Measurements from ENCODE around the gene CHAMP1. TPM values are rescaled to one million over a fixed set of nuclear protein-coding genes. Genes with fewer than 3 reads are reported as not detected.
"Not testable (repeated sequence)": the region's sequence is repeated elsewhere in the genome, so short reads cannot be mapped to it uniquely, and the experiment has no call there.

Gene CHAMP1
- total and polyA plus RNA-seq, 2 of the 13 experiments (the other 11 are each of a cell fraction or from before 2014, with no cell fraction given): 8.4 to 9.7 TPM

DNA sequence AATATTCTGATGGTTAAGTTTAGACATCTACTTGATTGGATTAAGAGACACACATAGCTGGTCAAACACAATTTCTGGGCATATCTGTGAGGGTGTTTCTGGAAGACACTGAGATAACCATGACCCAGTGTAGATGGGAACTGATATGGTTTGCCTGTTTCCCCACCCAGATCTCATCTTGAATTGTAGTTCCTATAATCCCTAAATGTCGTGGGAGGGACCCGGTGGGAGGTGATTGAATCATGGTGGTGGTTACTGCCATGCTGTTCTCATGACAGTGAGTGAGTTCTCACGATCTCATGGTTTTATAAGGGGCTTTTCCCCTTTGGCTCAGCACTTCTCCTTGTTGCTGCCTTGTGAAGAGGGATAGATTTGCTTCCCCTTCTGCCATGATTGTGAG lies 33.0 kb downstream of the CHAMP1 start:
- CTCF ChIA-PET (ENCODE audit: low intra/inter-chr PET ratio, low total read pairs); POLR2A ChIA-PET; H3K9me3 ChIP-seq (ENCODE audit: low read length); intact Hi-C loops (cut with micrococcal nuclease; ENCODE audit: unreplicated experiment); H3K4me3 ChIP-seq (replicated peaks in 1 of 3; ENCODE audit: insufficient read depth in 1 of 3, low read depth in 2 of 3, low read length in 3 of 3); H3K4me2 ChIP-seq (ENCODE audit: low read depth, low read length); DNase-seq (ENCODE audit: low spot score); H3K9ac ChIP-seq (ENCODE audit: insufficient read depth, low read depth, low read length); H3K27ac ChIP-seq (ENCODE audit: extremely low read length, insufficient read depth, low read length); H3K4me1 ChIP-seq (ENCODE audit: insufficient read depth, low read length); BruUV-seq (replicated peaks); H4K20me1 ChIP-seq (ENCODE audit: insufficient read depth, low read length); H3K36me3 ChIP-seq (replicated peaks in 1 of 2; ENCODE audit: control insufficient read depth in 1 of 2, insufficient read depth in 2 of 2, low read length in 2 of 2); H3K79me2 ChIP-seq (ENCODE audit: insufficient read depth, low read length); H3K27me3 ChIP-seq (ENCODE audit: control insufficient read depth in 1 of 2, insufficient read depth in 2 of 2, low read length in 2 of 2); FAIRE-seq; in situ Hi-C loops (cut with HindIII; ENCODE audit: extremely low pct_ligation_motif_present, low pct_unique_long_range_greater_than_20kb); H2AFZ ChIP-seq (ENCODE audit: low read length); ATAC-seq: not testable (repeated sequence)
- 0% methylated on average over 1 of the region's 3 CpGs for WGBS (ENCODE audit: low lambda C conversion rate)

DNA sequence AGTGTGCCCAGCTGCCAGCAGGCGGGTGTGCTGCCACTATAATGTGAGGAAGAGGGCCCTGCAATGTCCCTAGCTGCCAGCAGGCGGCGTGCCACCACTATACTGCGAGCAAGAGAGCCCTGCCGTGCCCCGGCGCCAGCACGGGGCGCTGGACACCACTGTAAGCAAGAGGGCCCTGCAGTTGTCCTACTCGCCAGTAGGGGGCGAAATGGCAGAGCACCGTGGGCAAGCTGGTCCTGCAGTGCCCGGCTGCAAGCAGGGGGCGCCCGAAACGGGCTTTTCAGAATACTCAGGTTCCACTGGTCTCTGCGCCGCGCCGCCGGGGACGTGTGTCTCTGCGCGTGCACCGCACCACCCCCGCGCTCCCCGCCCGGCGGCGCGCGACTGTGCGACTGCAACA lies 38.5 kb downstream of the CHAMP1 start:
- intact Hi-C loops (cut with micrococcal nuclease; ENCODE audit: unreplicated experiment); H2AFZ ChIP-seq (ENCODE audit: low read length); H3K9me3 ChIP-seq (ENCODE audit: low read length); FAIRE-seq; H3K9ac ChIP-seq (ENCODE audit: insufficient read depth, low read depth, low read length); in situ Hi-C loops (cut with HindIII; ENCODE audit: extremely low pct_ligation_motif_present, low pct_unique_long_range_greater_than_20kb); H3K79me2 ChIP-seq (ENCODE audit: insufficient read depth, low read length); H3K4me1 ChIP-seq (ENCODE audit: insufficient read depth, low read length); H3K4me2 ChIP-seq (ENCODE audit: low read depth, low read length); ATAC-seq; H3K4me3 ChIP-seq (replicated peaks in 1 of 3; ENCODE audit: insufficient read depth in 1 of 3, low read depth in 2 of 3, low read length in 3 of 3); BruUV-seq (replicated peaks); H4K20me1 ChIP-seq (ENCODE audit: insufficient read depth, low read length); POLR2A ChIA-PET; H3K27me3 ChIP-seq (ENCODE audit: control insufficient read depth in 1 of 2, insufficient read depth in 2 of 2, low read length in 2 of 2); H3K36me3 ChIP-seq (replicated peaks in 1 of 2; ENCODE audit: control insufficient read depth in 1 of 2, insufficient read depth in 2 of 2, low read length in 2 of 2); H3K27ac ChIP-seq (ENCODE audit: extremely low read length, insufficient read depth, low read length): not testable (repeated sequence)
- 98% methylated on average over 18 of the region's 34 CpGs for WGBS (ENCODE audit: low lambda C conversion rate)
- CTCF ChIA-PET (ENCODE audit: low intra/inter-chr PET ratio, low total read pairs): interaction anchor here (1.0 kb wide), 1 partner anchor 402 kb away, joined by 4 read pairs; no protein-coding TSS in a partner anchor
- peak; percentile 67 for DNase-seq (ENCODE audit: low spot score)
- TF ChIP-seq, protein P1, sequence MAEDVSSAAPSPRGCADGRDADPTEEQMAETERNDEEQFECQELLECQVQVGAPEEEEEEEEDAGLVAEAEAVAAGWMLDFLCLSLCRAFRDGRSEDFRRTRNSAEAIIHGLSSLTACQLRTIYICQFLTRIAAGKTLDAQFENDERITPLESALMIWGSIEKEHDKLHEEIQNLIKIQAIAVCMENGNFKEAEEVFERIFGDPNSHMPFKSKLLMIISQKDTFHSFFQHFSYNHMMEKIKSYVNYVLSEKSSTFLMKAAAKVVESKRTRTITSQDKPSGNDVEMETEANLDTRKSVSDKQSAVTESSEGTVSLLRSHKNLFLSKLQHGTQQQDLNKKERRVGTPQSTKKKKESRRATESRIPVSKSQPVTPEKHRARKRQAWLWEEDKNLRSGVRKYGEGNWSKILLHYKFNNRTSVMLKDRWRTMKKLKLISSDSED (CRISPR knock-in tag; IDR thresholded peaks at IDR 0.05): peak; percentile 96; the same call in 1 of the 2 replicates
- TF ChIP-seq, protein P2, sequence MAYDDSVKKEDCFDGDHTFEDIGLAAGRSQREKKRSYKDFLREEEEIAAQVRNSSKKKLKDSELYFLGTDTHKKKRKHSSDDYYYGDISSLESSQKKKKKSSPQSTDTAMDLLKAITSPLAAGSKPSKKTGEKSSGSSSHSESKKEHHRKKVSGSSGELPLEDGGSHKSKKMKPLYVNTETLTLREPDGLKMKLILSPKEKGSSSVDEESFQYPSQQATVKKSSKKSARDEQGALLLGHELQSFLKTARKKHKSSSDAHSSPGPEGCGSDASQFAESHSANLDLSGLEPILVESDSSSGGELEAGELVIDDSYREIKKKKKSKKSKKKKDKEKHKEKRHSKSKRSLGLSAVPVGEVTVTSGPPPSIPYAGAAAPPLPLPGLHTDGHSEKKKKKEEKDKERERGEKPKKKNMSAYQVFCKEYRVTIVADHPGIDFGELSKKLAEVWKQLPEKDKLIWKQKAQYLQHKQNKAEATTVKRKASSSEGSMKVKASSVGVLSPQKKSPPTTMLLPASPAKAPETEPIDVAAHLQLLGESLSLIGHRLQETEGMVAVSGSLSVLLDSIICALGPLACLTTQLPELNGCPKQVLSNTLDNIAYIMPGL (CRISPR knock-in tag; IDR thresholded peaks at IDR 0.05; ENCODE audit: borderline replicate concordance in 1 of 2, low read depth in 1 of 2): peak in 1 of 2 experiments; percentile 59; a peak in 1 of 4 replicates
- TF ChIP-seq, protein P3, sequence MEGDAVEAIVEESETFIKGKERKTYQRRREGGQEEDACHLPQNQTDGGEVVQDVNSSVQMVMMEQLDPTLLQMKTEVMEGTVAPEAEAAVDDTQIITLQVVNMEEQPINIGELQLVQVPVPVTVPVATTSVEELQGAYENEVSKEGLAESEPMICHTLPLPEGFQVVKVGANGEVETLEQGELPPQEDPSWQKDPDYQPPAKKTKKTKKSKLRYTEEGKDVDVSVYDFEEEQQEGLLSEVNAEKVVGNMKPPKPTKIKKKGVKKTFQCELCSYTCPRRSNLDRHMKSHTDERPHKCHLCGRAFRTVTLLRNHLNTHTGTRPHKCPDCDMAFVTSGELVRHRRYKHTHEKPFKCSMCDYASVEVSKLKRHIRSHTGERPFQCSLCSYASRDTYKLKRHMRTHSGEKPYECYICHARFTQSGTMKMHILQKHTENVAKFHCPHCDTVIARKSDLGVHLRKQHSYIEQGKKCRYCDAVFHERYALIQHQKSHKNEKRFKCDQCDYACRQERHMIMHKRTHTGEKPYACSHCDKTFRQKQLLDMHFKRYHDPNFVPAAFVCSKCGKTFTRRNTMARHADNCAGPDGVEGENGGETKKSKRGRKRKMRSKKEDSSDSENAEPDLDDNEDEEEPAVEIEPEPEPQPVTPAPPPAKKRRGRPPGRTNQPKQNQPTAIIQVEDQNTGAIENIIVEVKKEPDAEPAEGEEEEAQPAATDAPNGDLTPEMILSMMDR (CRISPR knock-in tag; IDR thresholded peaks at IDR 0.05): peak; percentile 66
- TF ChIP-seq HNRNPL (IDR thresholded peaks at IDR 0.05; ENCODE audit: low read depth, low read length): peak; percentile 97
- TF ChIP-seq RAD21 (CRISPR knock-in tag; IDR thresholded peaks at IDR 0.05): peak; percentile 16; the same call in 1 of the 2 replicates
- peak; percentile 34; the same call in 1 of the 2 replicates for TF ChIP-seq ZNF768 (CRISPR knock-in tag; IDR thresholded peaks at IDR 0.05)
- TF ChIP-seq, protein P4, sequence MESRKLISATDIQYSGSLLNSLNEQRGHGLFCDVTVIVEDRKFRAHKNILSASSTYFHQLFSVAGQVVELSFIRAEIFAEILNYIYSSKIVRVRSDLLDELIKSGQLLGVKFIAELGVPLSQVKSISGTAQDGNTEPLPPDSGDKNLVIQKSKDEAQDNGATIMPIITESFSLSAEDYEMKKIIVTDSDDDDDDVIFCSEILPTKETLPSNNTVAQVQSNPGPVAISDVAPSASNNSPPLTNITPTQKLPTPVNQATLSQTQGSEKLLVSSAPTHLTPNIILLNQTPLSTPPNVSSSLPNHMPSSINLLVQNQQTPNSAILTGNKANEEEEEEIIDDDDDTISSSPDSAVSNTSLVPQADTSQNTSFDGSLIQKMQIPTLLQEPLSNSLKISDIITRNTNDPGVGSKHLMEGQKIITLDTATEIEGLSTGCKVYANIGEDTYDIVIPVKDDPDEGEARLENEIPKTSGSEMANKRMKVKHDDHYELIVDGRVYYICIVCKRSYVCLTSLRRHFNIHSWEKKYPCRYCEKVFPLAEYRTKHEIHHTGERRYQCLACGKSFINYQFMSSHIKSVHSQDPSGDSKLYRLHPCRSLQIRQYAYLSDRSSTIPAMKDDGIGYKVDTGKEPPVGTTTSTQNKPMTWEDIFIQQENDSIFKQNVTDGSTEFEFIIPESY (CRISPR knock-in tag; IDR thresholded peaks at IDR 0.05): peak; percentile 89; the same call in 1 of the 2 replicates
- peak; percentile 56 for TF ChIP-seq HOXA3 (CRISPR knock-in tag; IDR thresholded peaks at IDR 0.05)
